Measurements from ENCODE around the gene ZAP70.

DNA sequence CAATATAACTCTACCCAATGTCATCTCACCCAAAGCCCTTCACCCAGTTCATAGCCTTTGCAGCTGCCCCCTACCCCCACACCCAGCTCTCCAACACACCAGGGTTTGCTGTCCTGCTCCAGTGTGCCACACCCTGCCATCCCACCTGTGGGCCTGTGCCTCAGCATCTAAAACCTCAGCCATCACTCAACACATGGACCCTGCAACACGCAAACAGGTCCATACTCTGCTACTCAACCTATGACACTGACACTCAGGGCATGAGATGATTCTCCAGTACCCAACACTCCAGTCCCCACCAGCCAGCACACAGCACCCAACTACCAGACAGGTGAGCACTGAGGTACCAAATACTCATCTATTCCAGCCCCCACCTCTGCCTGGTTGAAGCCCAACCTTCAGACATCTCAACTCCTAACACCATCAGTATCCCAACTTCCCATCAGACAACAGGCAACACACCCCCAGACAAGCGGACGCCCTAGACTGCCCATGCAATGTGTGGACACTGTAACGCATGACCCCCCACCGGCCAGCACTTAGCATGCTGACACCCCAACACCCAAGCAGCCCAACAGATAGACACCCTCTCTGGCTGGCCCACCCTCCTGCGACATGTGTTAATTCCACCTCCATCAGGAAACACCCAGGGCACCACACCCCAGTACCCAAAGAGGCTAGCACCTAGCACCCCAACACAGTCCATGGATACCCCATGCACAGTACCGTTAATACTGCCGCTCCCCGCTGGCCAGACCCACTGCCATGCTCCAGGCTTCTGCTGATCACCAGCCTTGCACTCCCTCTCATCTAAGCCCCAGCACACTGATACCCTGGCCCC is 25.0 kb downstream of the ZAP70 start:
- TF ChIP-seq, protein P1, sequence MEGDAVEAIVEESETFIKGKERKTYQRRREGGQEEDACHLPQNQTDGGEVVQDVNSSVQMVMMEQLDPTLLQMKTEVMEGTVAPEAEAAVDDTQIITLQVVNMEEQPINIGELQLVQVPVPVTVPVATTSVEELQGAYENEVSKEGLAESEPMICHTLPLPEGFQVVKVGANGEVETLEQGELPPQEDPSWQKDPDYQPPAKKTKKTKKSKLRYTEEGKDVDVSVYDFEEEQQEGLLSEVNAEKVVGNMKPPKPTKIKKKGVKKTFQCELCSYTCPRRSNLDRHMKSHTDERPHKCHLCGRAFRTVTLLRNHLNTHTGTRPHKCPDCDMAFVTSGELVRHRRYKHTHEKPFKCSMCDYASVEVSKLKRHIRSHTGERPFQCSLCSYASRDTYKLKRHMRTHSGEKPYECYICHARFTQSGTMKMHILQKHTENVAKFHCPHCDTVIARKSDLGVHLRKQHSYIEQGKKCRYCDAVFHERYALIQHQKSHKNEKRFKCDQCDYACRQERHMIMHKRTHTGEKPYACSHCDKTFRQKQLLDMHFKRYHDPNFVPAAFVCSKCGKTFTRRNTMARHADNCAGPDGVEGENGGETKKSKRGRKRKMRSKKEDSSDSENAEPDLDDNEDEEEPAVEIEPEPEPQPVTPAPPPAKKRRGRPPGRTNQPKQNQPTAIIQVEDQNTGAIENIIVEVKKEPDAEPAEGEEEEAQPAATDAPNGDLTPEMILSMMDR (IDR thresholded peaks at IDR 0.05): no peak
- no peak for TF ChIP-seq POLR2A (IDR thresholded peaks at IDR 0.05)
